ENCODE data around the gene ANKRD33B.
"Not testable (repeated sequence)": the region's sequence is repeated elsewhere in the genome, so short reads cannot be mapped to it uniquely, and the experiment has no call there.

DNA sequence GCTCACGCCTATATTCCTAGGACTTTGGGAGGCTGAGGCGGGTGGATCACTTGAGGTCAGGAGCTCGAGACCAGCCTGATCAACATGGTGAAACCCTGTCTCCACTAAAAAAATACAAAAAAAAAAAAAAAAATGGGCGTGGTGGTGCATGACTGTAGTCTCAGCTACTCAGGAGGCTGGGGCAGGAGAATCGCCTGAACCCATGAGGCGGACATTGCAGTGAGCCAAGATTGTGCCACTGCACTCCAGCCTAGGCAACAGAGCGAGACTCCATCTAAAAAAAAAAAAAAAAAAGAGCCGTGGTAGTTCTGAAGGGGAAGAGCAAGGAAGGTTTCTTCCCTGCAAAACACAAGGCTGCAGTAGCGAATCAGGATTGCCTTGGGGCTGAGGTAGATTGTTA is 44.2 kb downstream of the ANKRD33B start:
- TF ChIP-seq, protein P1, sequence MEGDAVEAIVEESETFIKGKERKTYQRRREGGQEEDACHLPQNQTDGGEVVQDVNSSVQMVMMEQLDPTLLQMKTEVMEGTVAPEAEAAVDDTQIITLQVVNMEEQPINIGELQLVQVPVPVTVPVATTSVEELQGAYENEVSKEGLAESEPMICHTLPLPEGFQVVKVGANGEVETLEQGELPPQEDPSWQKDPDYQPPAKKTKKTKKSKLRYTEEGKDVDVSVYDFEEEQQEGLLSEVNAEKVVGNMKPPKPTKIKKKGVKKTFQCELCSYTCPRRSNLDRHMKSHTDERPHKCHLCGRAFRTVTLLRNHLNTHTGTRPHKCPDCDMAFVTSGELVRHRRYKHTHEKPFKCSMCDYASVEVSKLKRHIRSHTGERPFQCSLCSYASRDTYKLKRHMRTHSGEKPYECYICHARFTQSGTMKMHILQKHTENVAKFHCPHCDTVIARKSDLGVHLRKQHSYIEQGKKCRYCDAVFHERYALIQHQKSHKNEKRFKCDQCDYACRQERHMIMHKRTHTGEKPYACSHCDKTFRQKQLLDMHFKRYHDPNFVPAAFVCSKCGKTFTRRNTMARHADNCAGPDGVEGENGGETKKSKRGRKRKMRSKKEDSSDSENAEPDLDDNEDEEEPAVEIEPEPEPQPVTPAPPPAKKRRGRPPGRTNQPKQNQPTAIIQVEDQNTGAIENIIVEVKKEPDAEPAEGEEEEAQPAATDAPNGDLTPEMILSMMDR (IDR thresholded peaks at IDR 0.05; ENCODE audit: borderline replicate concordance, extremely low read depth, low read length, poor library complexity, severe bottlenecking), result not testable (repeated sequence)
- not testable (repeated sequence) for TF ChIP-seq EZH2 (IDR thresholded peaks at IDR 0.05; ENCODE audit: borderline replicate concordance, low read depth, low read length, severe bottlenecking)

Measured in DND-41 (cell line).